ENCODE data around the gene C10orf71.

C10orf71 gene

GRCh38 chr10:49322371-49323170, 23.6 kb downstream of the C10orf71 start:
- no peaks in the 10 kb centered on the region for H3K9me3 Mint-ChIP-seq
- peaks cover 63% of the 10 kb centered on the region for H3K4me1 Mint-ChIP-seq (ENCODE audit: low read depth)
- no peak overlapping the region for H3K4me3 Mint-ChIP-seq
- intact Hi-C loops (cut with micrococcal nuclease) = no loop called here
- peaks cover 46% of the 10 kb centered on the region for H3K27me3 Mint-ChIP-seq
- H3K27ac Mint-ChIP-seq = no peak overlapping the region
- H3K36me3 Mint-ChIP-seq (ENCODE audit: low read depth) = no peaks in the 10 kb centered on the region

DNA sequence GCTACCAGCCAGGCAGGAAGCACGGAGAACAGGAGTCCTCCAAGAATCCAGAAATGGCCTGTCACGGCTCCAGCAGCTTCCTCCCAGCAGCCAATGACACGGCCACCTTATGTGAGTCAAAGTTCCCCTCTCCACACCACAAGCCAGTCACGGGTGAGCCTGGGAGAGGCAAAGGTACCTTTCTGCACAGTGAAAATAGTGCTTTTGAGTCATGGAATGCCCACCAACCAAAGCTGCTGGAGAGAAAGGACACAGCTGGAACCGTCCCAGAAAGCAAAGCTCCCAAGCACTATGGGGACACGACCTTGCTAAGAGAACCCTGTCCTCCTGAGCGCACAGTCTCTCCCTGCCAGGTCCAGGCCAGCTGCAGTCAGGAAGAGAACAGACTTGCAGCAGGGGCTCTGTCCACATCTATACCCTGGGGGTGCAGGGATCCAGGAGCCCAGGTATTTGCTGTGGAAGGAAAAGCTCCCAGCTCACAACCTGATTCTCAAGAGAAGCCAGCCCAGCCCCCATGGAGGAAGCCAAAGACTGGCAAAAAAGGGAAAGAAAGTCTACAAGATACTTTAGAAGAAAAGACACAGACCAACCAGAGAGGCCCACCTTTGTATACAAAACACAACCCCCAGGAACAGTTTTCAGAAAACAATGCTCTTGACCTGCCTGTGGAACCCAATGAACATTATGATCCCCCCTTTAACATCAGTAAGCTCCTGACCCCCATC, 24.4 kb downstream of the C10orf71 start:
- intact Hi-C loops (cut with micrococcal nuclease) = no loop called here
- Mint-ChIP-seq H3K9me3 (no peaks in the 10 kb centered on the region), H3K36me3 (ENCODE audit: low read depth) (no peaks in the 10 kb centered on the region), H3K27ac (no peak overlapping the region), H3K27me3 (peaks cover 51% of the 10 kb centered on the region), H3K4me1 (ENCODE audit: low read depth) (peaks cover 62% of the 10 kb centered on the region), H3K4me3 (no peak overlapping the region)

DNA sequence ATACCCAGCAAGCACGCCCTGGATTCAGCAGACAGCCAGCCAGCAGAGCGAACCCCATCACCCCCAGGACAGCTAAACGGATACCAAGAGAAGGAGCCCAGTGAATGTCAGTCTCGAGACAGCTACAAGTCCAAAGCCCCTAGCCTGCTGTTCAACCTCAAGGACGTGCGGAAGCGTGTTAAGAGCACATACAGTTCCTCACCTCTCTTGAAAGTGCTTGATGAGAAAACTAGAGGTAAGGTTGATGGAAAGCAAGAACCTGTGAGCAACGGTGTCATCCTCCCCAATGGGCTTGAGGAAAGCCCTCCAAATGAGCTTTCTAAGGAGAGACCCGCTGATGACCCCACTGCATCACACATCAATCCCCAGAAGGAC, 24.9 kb downstream of the C10orf71 start:
- peaks cover 54% of the 10 kb centered on the region for H3K27me3 Mint-ChIP-seq
- intact Hi-C loops (cut with micrococcal nuclease) = no loop called here
- H3K27ac Mint-ChIP-seq = no peak overlapping the region
- no peaks in the 10 kb centered on the region for H3K9me3 Mint-ChIP-seq
- no peak overlapping the region for H3K4me3 Mint-ChIP-seq
- H3K36me3 Mint-ChIP-seq (ENCODE audit: low read depth) = no peaks in the 10 kb centered on the region
- peaks cover 61% of the 10 kb centered on the region for H3K4me1 Mint-ChIP-seq (ENCODE audit: low read depth)

GRCh38 chr10:49324711-49325110, 25.7 kb downstream of the C10orf71 start:
- intact Hi-C loops (cut with micrococcal nuclease) = no loop called here
- Mint-ChIP-seq H3K36me3 (ENCODE audit: low read depth) (no peaks in the 10 kb centered on the region), H3K9me3 (no peaks in the 10 kb centered on the region), H3K4me1 (ENCODE audit: low read depth) (peaks cover 63% of the 10 kb centered on the region), H3K27me3 (peaks cover 55% of the 10 kb centered on the region), H3K27ac (no peak overlapping the region), H3K4me3 (no peak overlapping the region)

- Mint-ChIP-seq H3K4me3 (no peak overlapping the region), H3K27me3 (peaks cover 59% of the 10 kb centered on the region), H3K27ac (no peak overlapping the region), H3K4me1 (ENCODE audit: low read depth) (peaks cover 61% of the 10 kb centered on the region), H3K36me3 (ENCODE audit: low read depth) (no peaks in the 10 kb centered on the region), H3K9me3 (no peaks in the 10 kb centered on the region)
- intact Hi-C loops (cut with micrococcal nuclease) = no loop called here
Observed at GRCh38 chr10:49325131-49325915, 26.4 kb downstream of the C10orf71 start.

DNA sequence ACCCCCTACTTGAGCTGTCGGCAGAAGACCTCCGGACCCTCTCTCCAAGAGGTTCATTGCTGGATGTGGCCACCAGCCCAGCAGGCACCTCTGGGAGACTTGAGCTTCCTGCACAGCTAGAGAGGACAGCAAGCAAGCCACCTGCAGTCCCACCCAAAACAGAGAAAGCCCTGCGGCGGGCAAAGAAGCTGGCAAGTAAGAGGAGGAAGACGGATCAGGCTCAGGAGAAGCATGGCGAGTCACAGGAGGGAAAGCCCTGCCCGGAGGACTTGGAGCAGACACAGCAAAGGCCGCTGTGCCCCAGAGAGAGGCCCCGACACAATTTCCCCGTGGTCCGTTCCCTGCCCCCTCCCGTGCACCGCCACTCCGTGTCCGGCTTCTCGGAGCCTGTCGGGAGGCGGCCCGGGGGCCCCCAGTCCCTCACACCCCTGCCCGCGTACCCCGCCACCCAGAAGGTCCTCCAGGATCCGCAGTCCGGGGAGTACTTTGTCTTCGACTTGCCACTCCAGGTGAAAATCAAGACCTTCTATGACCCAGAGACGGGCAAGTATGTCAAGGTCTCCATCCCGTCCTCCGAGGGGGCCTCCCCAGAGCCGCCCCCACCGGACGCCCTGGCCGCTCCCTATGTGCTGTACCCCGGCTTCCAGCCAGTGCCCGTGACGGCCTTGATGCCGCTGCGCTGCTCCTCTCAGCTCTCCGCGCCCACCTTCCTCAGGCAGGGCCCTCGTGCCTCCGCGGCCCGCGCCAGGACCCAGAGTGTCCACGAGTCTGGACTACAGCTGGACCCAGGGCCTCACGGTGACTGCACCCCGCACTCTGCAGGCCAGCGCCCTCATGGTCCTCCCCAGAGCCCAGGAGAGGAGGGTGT, 27.2 kb downstream of the C10orf71 start:
- Mint-ChIP-seq H3K4me1 (ENCODE audit: low read depth) (peaks cover 53% of the 10 kb centered on the region), H3K27me3 (peaks cover 66% of the 10 kb centered on the region), H3K36me3 (ENCODE audit: low read depth) (no peaks in the 10 kb centered on the region), H3K4me3 (no peak overlapping the region), H3K9me3 (no peaks in the 10 kb centered on the region), H3K27ac (no peak overlapping the region)
- intact Hi-C loops (cut with micrococcal nuclease) = no loop called here

DNA sequence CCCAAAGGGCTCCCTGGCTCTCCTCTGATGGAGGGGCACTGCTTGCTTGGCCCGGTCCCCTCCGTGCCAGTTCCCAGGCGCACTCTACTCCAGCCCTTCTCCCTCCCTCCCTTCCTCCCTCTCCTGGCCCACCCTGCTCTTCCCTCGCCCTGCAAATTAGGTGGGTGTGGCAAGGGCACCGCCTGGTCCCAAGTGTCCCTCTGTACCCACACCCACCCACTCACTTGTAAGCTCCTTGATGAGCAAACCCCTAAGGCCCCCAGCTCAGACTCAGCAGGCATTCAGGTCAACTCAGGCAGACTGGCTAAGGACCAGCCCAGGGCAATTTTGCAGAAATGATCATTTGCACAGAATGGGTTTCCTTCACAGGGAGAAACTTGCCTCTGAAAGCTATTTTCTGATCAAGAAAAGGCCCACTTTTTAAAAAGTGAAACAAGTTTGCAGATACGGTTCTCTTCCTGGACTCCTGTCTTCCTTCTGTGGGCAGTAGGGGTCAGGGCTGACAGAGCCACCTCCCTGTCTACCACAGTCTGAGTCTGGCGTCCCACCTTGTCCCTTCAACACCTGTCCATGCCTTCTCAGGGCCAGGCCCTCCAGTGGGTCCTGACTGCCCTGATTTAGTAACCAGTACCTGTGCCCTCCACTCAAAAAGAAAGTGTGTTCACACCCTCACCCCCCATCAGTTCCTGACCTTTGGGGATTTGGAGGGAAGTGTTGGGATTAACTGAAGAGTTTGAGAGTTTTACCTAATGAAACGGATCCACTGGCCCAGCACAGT, 28.3 kb downstream of the C10orf71 start:
- H3K27me3 Mint-ChIP-seq = peaks cover 75% of the 10 kb centered on the region
- H3K36me3 Mint-ChIP-seq (ENCODE audit: low read depth) = no peaks in the 10 kb centered on the region
- no peak overlapping the region for H3K4me3 Mint-ChIP-seq
- intact Hi-C loops (cut with micrococcal nuclease) = no loop called here
- H3K9me3 Mint-ChIP-seq = no peaks in the 10 kb centered on the region
- peaks cover 52% of the 10 kb centered on the region for H3K4me1 Mint-ChIP-seq (ENCODE audit: low read depth)
- no peak overlapping the region for H3K27ac Mint-ChIP-seq

DNA sequence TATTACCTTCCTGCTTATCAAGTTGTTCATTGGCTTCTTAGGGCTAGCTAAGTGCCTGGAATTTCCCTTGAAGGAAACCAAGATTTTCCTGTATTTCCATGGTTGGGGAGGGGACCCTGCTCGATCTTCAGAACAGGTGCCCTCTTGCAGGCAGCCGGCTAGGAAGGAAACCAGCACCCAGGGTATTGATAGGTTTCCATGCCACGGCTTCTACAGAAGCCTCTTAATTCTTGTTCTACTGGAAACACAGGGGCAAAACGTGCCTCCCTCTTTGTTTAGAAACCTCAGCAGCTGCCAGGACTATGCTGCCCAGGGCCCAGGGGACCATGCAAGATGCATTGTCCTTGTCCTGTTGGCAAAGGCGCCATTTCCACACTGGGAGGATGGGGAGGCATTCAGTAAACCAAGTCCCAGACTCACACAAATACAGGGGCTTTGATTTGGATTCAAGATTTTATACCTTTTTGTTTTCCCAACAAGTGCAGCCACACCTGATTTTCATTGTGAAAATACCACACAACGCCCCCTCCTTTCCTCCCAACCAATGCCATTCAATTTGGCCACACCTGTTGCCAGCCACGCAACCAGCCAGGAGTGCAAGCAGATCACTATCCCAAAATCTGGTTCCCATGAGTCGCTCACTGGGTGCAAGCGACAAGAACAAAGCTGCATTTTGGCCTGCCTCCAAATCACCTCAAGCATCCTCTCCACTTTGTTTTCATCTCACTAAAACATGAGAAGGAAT, 29.6 kb downstream of the C10orf71 start:
- intact Hi-C loops (cut with micrococcal nuclease) = no loop called here
- H3K9me3 Mint-ChIP-seq = no peaks in the 10 kb centered on the region
- no peaks in the 10 kb centered on the region for H3K36me3 Mint-ChIP-seq (ENCODE audit: low read depth)
- peaks cover 44% of the 10 kb centered on the region for H3K4me1 Mint-ChIP-seq (ENCODE audit: low read depth)
- no peak overlapping the region for H3K4me3 Mint-ChIP-seq
- peaks cover 75% of the 10 kb centered on the region for H3K27me3 Mint-ChIP-seq
- peak overlapping the region; percentile 58 for H3K27ac Mint-ChIP-seq

DNA sequence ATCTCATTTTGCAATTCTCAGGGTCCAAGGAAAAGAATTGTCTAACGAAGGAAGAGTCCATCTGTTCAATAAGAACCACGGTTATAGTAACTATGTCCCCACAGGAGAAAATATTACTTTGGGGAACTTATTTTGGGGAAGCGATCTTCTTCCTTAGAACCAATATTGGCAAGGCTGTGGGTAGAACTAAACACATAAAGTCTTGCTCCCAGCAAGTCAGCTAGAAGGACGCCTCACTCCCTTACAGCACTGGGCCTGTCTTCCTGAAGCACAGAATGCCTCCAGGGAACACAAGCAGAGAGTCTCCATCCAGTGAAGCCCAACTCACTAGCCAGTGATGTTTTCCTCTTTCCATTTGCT, 30.2 kb downstream of the C10orf71 start:
- H3K27ac Mint-ChIP-seq = peak overlapping the region; percentile 58
- no peaks in the 10 kb centered on the region for H3K36me3 Mint-ChIP-seq (ENCODE audit: low read depth)
- H3K27me3 Mint-ChIP-seq = peaks cover 75% of the 10 kb centered on the region
- peaks cover 40% of the 10 kb centered on the region for H3K4me1 Mint-ChIP-seq (ENCODE audit: low read depth)
- intact Hi-C loops (cut with micrococcal nuclease) = no loop called here
- no peaks in the 10 kb centered on the region for H3K9me3 Mint-ChIP-seq
- H3K4me3 Mint-ChIP-seq = no peak overlapping the region

DNA sequence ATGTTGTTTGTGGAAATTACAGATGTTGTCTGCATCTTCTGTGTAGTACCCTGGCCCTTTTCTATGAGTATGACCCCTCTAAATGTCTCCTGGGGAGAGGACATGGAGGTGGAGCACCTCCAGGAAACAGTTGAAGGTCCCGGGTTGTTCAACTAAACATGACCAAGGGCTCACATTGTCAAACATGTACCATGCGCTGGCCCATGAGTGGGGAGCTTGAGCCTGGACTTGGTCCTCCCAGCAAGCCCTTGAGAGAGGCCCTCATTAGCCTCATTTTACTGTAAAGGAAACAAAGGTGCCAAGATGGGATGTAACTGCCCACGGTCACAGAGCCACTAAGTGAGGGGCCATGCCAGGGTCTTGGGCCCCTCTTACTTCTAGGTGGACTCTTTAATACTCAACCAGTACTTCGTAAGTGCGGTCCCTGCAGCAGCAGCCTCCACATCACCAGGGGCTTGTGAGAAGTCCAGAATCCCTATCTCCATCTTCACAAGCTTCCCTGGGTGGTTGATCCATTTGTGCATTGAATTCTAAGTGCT, 31.2 kb downstream of the C10orf71 start:
- intact Hi-C loops (cut with micrococcal nuclease) = no loop called here
- Mint-ChIP-seq H3K27me3 (peaks cover 65% of the 10 kb centered on the region), H3K4me3 (no peak overlapping the region), H3K9me3 (peaks cover 6% of the 10 kb centered on the region), H3K4me1 (ENCODE audit: low read depth) (peaks cover 37% of the 10 kb centered on the region), H3K27ac (peak overlapping the region; percentile 33), H3K36me3 (ENCODE audit: low read depth) (no peaks in the 10 kb centered on the region)

- no peak overlapping the region for H3K4me3 Mint-ChIP-seq
- peaks cover 57% of the 10 kb centered on the region for H3K27me3 Mint-ChIP-seq
- no peaks in the 10 kb centered on the region for H3K36me3 Mint-ChIP-seq (ENCODE audit: low read depth)
- H3K27ac Mint-ChIP-seq = no peak overlapping the region
- intact Hi-C loops (cut with micrococcal nuclease) = no loop called here
- H3K4me1 Mint-ChIP-seq (ENCODE audit: low read depth) = peaks cover 44% of the 10 kb centered on the region
- peaks cover 16% of the 10 kb centered on the region for H3K9me3 Mint-ChIP-seq
Observed at GRCh38 chr10:49331431-49331830, 32.5 kb downstream of the C10orf71 start.

- no peaks in the 10 kb centered on the region for H3K36me3 Mint-ChIP-seq (ENCODE audit: low read depth)
- H3K27ac Mint-ChIP-seq = no peak overlapping the region
- peaks cover 16% of the 10 kb centered on the region for H3K9me3 Mint-ChIP-seq
- H3K4me3 Mint-ChIP-seq = no peak overlapping the region
- H3K4me1 Mint-ChIP-seq (ENCODE audit: low read depth) = peaks cover 38% of the 10 kb centered on the region
- intact Hi-C loops (cut with micrococcal nuclease) = no loop called here
- H3K27me3 Mint-ChIP-seq = peaks cover 50% of the 10 kb centered on the region
Observed at GRCh38 chr10:49332333-49332732, 33.4 kb downstream of the C10orf71 start.

All from dendritic cell treated with granulocyte-macrophage colony-stimulating factor and Interleukin-4, amounts not matched to agents 40 ng/mL and 50 ng/mL, for 4 days (primary cell).